Measurements from ENCODE around the gene HECW1.

HECW1 gene

DNA sequence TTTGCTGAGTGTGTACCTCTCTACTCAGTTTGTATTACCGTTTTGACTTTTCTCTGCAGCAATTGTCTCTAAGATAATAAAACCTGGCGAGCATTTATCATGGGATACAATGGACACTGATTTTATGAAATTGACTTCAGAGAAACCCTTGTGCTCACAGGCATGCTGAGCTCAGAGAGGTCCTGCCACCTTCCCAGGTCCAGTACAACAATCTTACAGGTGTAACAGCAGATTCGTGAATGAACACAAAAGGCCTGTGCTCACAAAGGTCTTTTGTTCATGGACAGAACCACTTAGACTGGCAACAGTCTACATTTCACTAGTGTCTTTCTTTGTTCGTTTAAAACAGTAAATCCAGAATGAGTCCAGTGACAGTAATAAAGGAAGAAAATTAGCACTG lies 43.2 kb downstream of the HECW1 start:
- TF ChIP-seq, protein P1, sequence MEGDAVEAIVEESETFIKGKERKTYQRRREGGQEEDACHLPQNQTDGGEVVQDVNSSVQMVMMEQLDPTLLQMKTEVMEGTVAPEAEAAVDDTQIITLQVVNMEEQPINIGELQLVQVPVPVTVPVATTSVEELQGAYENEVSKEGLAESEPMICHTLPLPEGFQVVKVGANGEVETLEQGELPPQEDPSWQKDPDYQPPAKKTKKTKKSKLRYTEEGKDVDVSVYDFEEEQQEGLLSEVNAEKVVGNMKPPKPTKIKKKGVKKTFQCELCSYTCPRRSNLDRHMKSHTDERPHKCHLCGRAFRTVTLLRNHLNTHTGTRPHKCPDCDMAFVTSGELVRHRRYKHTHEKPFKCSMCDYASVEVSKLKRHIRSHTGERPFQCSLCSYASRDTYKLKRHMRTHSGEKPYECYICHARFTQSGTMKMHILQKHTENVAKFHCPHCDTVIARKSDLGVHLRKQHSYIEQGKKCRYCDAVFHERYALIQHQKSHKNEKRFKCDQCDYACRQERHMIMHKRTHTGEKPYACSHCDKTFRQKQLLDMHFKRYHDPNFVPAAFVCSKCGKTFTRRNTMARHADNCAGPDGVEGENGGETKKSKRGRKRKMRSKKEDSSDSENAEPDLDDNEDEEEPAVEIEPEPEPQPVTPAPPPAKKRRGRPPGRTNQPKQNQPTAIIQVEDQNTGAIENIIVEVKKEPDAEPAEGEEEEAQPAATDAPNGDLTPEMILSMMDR (IDR thresholded peaks at IDR 0.05; ENCODE audit: low read depth, low read length, missing control alignments), result no peak
- in situ Hi-C loops (cut with HindIII; ENCODE audit: low pct_ligation_motif_present, low sequenced_read_pairs), result no loop called here
- no peak overlapping the region for H3K4me3 ChIP-seq (ENCODE audit: low read depth, low read length)
- no peaks in the 10 kb centered on the region for H3K36me3 ChIP-seq (replicated peaks)
- no peak for DNase-seq
- H3K27me3 ChIP-seq (replicated peaks), result no peaks in the 10 kb centered on the region
- H3K27ac ChIP-seq, result no peak overlapping the region

DNA sequence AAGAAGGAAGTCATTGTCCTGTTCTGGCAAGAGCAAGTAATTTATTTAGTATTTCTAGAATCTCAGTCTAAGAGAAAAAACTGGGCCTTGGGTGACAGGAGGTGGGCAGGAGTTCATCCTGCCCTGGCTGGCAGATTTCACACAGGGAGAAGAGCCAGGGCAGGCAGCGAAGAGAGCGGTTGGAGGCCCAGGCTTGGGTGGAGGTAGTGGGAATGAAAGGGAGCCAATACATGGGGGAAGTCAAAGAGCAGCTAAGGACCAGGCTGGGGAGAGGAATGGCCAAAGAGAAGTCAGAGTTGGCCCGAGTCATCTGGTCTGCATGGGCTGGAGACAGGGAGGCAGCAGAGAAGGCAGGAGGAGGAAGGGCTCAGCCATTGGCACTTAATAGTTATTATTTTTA lies 51.4 kb downstream of the HECW1 start:
- no peak overlapping the region for H3K27ac ChIP-seq
- no peaks in the 10 kb centered on the region for H3K36me3 ChIP-seq (replicated peaks)
- H3K27me3 ChIP-seq (replicated peaks), result no peaks in the 10 kb centered on the region
- no peak for DNase-seq
- in situ Hi-C loops (cut with HindIII; ENCODE audit: low pct_ligation_motif_present, low sequenced_read_pairs), result no loop called here
- no peak overlapping the region for H3K4me3 ChIP-seq (ENCODE audit: low read depth, low read length)
- TF ChIP-seq, protein P1 (IDR thresholded peaks at IDR 0.05; ENCODE audit: low read depth, low read length, missing control alignments), result no peak

DNA sequence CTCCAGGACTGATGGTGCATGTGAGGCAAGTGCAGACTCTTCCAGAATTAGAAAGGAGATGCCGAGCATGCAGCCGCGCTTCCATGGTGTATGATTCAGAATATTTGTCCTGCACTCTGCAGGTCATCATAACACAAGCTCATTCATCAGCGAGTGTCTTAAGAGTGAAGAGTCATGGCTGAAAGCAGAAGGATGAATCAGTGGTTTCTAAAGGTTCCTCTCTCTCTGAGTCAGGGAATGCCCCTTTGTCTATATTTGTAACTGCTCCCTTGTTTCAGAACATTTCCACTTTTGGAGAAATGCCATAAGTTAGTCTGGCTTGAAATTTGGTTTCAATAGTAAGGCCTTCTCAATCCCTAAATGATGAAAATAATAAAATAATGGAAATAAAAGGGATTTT lies 52.3 kb downstream of the HECW1 start:
- TF ChIP-seq, protein P1 (IDR thresholded peaks at IDR 0.05; ENCODE audit: low read depth, low read length, missing control alignments), result no peak
- Histone ChIP-seq H3K36me3 (replicated peaks) (no peaks in the 10 kb centered on the region), H3K27me3 (replicated peaks) (no peaks in the 10 kb centered on the region), H3K27ac (peak overlapping the region; percentile 34), H3K4me3 (ENCODE audit: low read depth, low read length) (no peak overlapping the region)
- in situ Hi-C loops (cut with HindIII; ENCODE audit: low pct_ligation_motif_present, low sequenced_read_pairs), result no loop called here
- peak; percentile 95 for DNase-seq

DNA sequence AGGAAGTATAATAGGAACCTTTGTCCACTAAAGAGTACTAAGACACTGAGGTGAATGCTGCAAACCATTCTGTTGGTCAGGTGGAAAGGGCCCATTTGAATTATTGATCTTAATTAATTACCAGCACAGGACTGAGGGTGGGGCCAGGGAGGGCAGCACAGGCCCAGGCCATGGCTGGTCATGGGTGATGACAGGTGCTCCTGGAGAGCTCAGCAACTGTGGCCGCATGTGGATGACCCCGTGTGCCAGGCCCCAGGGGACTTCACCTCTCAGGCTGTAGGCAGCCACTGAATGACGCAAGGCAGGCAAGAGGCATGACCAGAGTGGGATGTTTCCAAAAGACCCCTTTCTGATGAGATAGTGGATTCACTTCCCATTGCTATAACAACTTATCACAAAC lies 54.2 kb downstream of the HECW1 start:
- H3K27me3 ChIP-seq (replicated peaks), result no peaks in the 10 kb centered on the region
- no peak overlapping the region for H3K27ac ChIP-seq
- TF ChIP-seq, protein P1 (IDR thresholded peaks at IDR 0.05; ENCODE audit: low read depth, low read length, missing control alignments), result no peak

DNA sequence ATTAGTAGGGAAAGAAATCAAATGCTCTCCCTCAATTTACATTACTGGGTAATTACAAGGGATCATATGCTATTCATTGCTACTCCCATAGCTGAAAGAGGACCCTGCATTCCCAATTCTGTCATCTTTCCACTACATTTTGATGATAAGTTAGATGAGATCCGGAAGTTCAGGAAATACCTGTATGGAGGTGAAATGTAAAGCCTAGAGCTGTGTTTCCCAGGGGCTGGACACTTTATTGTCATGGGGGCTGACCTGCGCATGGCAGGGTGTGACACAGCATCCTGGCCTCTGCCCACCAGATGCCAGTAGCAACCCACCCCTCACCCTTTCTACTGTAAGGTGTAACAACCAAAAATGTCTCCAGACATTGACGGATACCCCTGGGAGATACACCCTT lies 56.6 kb downstream of the HECW1 start:
- in situ Hi-C loops (cut with HindIII; ENCODE audit: low pct_ligation_motif_present, low sequenced_read_pairs), result no loop called here
- TF ChIP-seq, protein P1 (IDR thresholded peaks at IDR 0.05; ENCODE audit: low read depth, low read length, missing control alignments), result no peak
- DNase-seq, result no peak

More for the DNA sequence above, 54.2 kb downstream of the HECW1 start:
- in situ Hi-C loops (cut with HindIII; ENCODE audit: low pct_ligation_motif_present, low sequenced_read_pairs), result no loop called here
- H3K4me3 ChIP-seq (ENCODE audit: low read depth, low read length), result no peak overlapping the region
- no peak for DNase-seq
- no peaks in the 10 kb centered on the region for H3K36me3 ChIP-seq (replicated peaks)

DNA sequence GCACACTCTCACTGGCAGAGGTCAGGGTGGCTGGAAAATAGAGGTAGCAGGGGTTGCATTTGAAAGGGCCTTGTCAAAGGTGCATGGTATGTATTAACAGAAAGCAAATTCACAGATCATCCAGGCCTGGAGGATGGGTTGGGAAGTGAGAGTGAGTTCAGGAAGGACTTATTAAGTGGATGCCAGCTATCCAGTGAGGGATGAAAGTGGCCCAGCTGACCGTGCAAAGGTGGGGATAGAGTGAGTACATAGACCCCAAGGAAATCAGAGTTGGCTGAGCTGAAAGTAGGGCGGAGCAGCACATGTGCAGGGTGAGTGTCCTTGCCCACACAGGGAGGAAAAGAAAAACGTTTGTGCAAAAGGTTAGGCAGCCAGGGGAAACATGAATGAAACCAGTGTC lies 58.1 kb downstream of the HECW1 start:
- H3K27me3 ChIP-seq (replicated peaks), result no peaks in the 10 kb centered on the region
- TF ChIP-seq, protein P1 (IDR thresholded peaks at IDR 0.05; ENCODE audit: low read depth, low read length, missing control alignments), result no peak
- no peak for DNase-seq
- in situ Hi-C loops (cut with HindIII; ENCODE audit: low pct_ligation_motif_present, low sequenced_read_pairs), result no loop called here
- no peaks in the 10 kb centered on the region for H3K36me3 ChIP-seq (replicated peaks)
- H3K27ac ChIP-seq, result no peak overlapping the region
- no peak overlapping the region for H3K4me3 ChIP-seq (ENCODE audit: low read depth, low read length)

More for the DNA sequence above, 56.6 kb downstream of the HECW1 start:
- H3K36me3 ChIP-seq (replicated peaks), result no peaks in the 10 kb centered on the region
- no peaks in the 10 kb centered on the region for H3K27me3 ChIP-seq (replicated peaks)
- no peak overlapping the region for H3K4me3 ChIP-seq (ENCODE audit: low read depth, low read length)
- H3K27ac ChIP-seq, result no peak overlapping the region

All from brain microvascular endothelial cell (primary cell).